Superior temporal gyrus (tissue), 1 donor: ENCODE measurements around the gene RBPJ.
A peak's percentile ranks its signal among the peaks of the same experiment; 100 is the strongest.
"Not testable (repeated sequence)": the region's sequence is repeated elsewhere in the genome, so short reads cannot be mapped to it uniquely, and the experiment has no call there.

ENCODE experiments used
- DNase-seq: peaks from one replicate; pipeline ENCODE4 v3.0.0-alpha.2; 2016; ENCODE audit errors: extremely low spot score

RBPJ gene

GRCh38 chr4:26302031-26302899, 18.5 kb upstream of the RBPJ start:
- no peak for DNase-seq

GRCh38 chr4:26303008-26303407, 17.8 kb upstream of the RBPJ start:
- no peak for DNase-seq

- no peak for DNase-seq
Measured at GRCh38 chr4:26307037-26307800, 13.6 kb upstream of the RBPJ start.

GRCh38 chr4:26308568-26308967, 12.2 kb upstream of the RBPJ start:
- DNase-seq, result no peak

GRCh38 chr4:26310264-26310663, 10.6 kb upstream of the RBPJ start:
- no peak for DNase-seq

- DNase-seq, result no peak
Measured at GRCh38 chr4:26311633-26312032, 9.2 kb upstream of the RBPJ start.

GRCh38 chr4:26315316-26315932, 5.4 kb upstream of the RBPJ start:
- not testable (repeated sequence) for DNase-seq

- no peak for DNase-seq
Measured at GRCh38 chr4:26317766-26318165, 3.0 kb upstream of the RBPJ start.

GRCh38 chr4:26319467-26319948, 1.3 kb upstream of the RBPJ start:
- DNase-seq, result peak; percentile 98

- DNase-seq, result no peak
Measured at GRCh38 chr4:26319949-26320537, 771 bp upstream of the RBPJ start.

- peak; percentile 33 for DNase-seq
Measured at GRCh38 chr4:26321373-26322221, 783 bp downstream of the RBPJ start.

- no peak for DNase-seq
Measured at GRCh38 chr4:26322346-26322745, 1.5 kb downstream of the RBPJ start.

- peak; percentile 8 for DNase-seq
Measured at GRCh38 chr4:26323821-26324220, 3.0 kb downstream of the RBPJ start.

- peak; percentile 45 for DNase-seq
Measured at GRCh38 chr4:26325191-26325590, 4.4 kb downstream of the RBPJ start.

GRCh38 chr4:26326791-26327190, 6.0 kb downstream of the RBPJ start:
- no peak for DNase-seq

- DNase-seq, result peak; percentile 95
Measured at GRCh38 chr4:26330186-26330787, 9.5 kb downstream of the RBPJ start.

GRCh38 chr4:26330946-26331345, 10.1 kb downstream of the RBPJ start:
- DNase-seq, result no peak

GRCh38 chr4:26331380-26331950, 10.7 kb downstream of the RBPJ start:
- DNase-seq, result no peak

- no peak for DNase-seq
Measured at GRCh38 chr4:26334366-26334765, 13.6 kb downstream of the RBPJ start.

- DNase-seq, result peak; percentile 4
Measured at GRCh38 chr4:26337612-26338011, 16.8 kb downstream of the RBPJ start.
